ENCODE results near the gene FAM209B.
"Not testable (repeated sequence)": the region's sequence is repeated elsewhere in the genome, so short reads cannot be mapped to it uniquely, and the experiment has no call there.

Gene FAM209B

GRCh38 chr20:56532946-56533345 lies at the start of gene FAM209B:
Gene FAM209B, plus strand, starts transcription at chr20:56533246. Its CDS starts 96 bp downstream, at chr20:56533342.
- in situ Hi-C loops (cut with MboI; ENCODE audit: low sequenced_read_pairs): not testable (repeated sequence)

- in situ Hi-C loops (cut with MboI; ENCODE audit: low sequenced_read_pairs): no loop called here
These were observed 49.1 kb upstream of the FAM209B start for GRCh38 chr20:56483970-56484369.

GRCh38 chr20:56487216-56487615 lies 45.8 kb upstream of the FAM209B start:
- in situ Hi-C loops (cut with MboI; ENCODE audit: low sequenced_read_pairs): no loop called here

- in situ Hi-C loops (cut with MboI; ENCODE audit: low sequenced_read_pairs): no loop called here
These were observed 44.5 kb upstream of the FAM209B start for GRCh38 chr20:56488566-56488965.

GRCh38 chr20:56501116-56501515 lies 31.9 kb upstream of the FAM209B start:
- in situ Hi-C loops (cut with MboI; ENCODE audit: low sequenced_read_pairs): no loop called here

- in situ Hi-C loops (cut with MboI; ENCODE audit: low sequenced_read_pairs): no loop called here
These were observed 29.1 kb upstream of the FAM209B start for GRCh38 chr20:56503916-56504315.

GRCh38 chr20:56504373-56505005 lies 28.6 kb upstream of the FAM209B start:
- in situ Hi-C loops (cut with MboI; ENCODE audit: low sequenced_read_pairs): no loop called here

- in situ Hi-C loops (cut with MboI; ENCODE audit: low sequenced_read_pairs): no loop called here
These were observed 26.9 kb upstream of the FAM209B start for GRCh38 chr20:56506103-56506502.

- in situ Hi-C loops (cut with MboI; ENCODE audit: low sequenced_read_pairs): no loop called here
These were observed 21.1 kb upstream of the FAM209B start for GRCh38 chr20:56511926-56512325.

- in situ Hi-C loops (cut with MboI; ENCODE audit: low sequenced_read_pairs): no loop called here
These were observed 19.6 kb upstream of the FAM209B start for GRCh38 chr20:56513161-56514150.

- in situ Hi-C loops (cut with MboI; ENCODE audit: low sequenced_read_pairs): no loop called here
These were observed 16.4 kb upstream of the FAM209B start for GRCh38 chr20:56516631-56517030.

- in situ Hi-C loops (cut with MboI; ENCODE audit: low sequenced_read_pairs): no loop called here
These were observed 15.8 kb upstream of the FAM209B start for GRCh38 chr20:56517211-56517610.

GRCh38 chr20:56517641-56518040 lies 15.4 kb upstream of the FAM209B start:
- in situ Hi-C loops (cut with MboI; ENCODE audit: low sequenced_read_pairs): no loop called here

GRCh38 chr20:56518126-56518525 lies 14.9 kb upstream of the FAM209B start:
- in situ Hi-C loops (cut with MboI; ENCODE audit: low sequenced_read_pairs): no loop called here

- in situ Hi-C loops (cut with MboI; ENCODE audit: low sequenced_read_pairs): no loop called here
These were observed 14.2 kb upstream of the FAM209B start for GRCh38 chr20:56518721-56519398.

- in situ Hi-C loops (cut with MboI; ENCODE audit: low sequenced_read_pairs): no loop called here
These were observed 13.5 kb upstream of the FAM209B start for GRCh38 chr20:56519551-56519950.

GRCh38 chr20:56520180-56520579 lies 12.9 kb upstream of the FAM209B start:
- in situ Hi-C loops (cut with MboI; ENCODE audit: low sequenced_read_pairs): no loop called here

GRCh38 chr20:56520746-56521354 lies 12.2 kb upstream of the FAM209B start:
- in situ Hi-C loops (cut with MboI; ENCODE audit: low sequenced_read_pairs): not testable (repeated sequence)

GRCh38 chr20:56522311-56522710 lies 10.7 kb upstream of the FAM209B start:
- in situ Hi-C loops (cut with MboI; ENCODE audit: low sequenced_read_pairs): no loop called here

- in situ Hi-C loops (cut with MboI; ENCODE audit: low sequenced_read_pairs): not testable (repeated sequence)
These were observed 8.6 kb upstream of the FAM209B start, which contains the start of gene FAM209A for GRCh38 chr20:56524444-56524843. Gene FAM209A, plus strand, starts transcription at chr20:56524744. Its CDS starts 65 bp downstream, at chr20:56524809.

- in situ Hi-C loops (cut with MboI; ENCODE audit: low sequenced_read_pairs): no loop called here
These were observed 5.5 kb upstream of the FAM209B start for GRCh38 chr20:56527521-56527920.
